Common myeloid progenitor, CD34-positive (primary cell): ENCODE data around the gene CHRDL2.

Source experiments
- CTCF ChIA-PET: fragments of 350-600 bp; sonication (Branson Sonifier 250); formaldehyde crosslinking; loops from one replicate; lab custom pipeline; 2021; ENCODE audit warnings: antibody characterized with exemption; lab: Charles Lee
- POLR2A ChIA-PET: fragments of 350-600 bp; sonication (Branson Sonifier 250); formaldehyde crosslinking; loops from one replicate; lab custom pipeline; 2021; ENCODE audit warnings: antibody characterized with exemption; lab: Charles Lee
- DNase-seq, 3 donors: peaks; one replicate each; pipeline versions ENCODE4 v3.0.0 to v3.0.0-alpha.2; 2013
- H3K27ac ChIP-seq, 2 experiments: 1 replicate in 1 of 2; 2 replicates in 1 of 2; pipeline ENCODE4 v1.7.0; 2013; ENCODE audit warnings: inconsistent platforms in 2 of 2, low read length in 2 of 2, mild to moderate bottlenecking in 2 of 2, low read depth in 1 of 2, moderate library complexity in 1 of 2; ENCODE audit not compliant: severe bottlenecking in 2 of 2, insufficient read depth in 1 of 2, poor library complexity in 1 of 2
- H3K27me3 ChIP-seq, 5 experiments: replicated peaks in 2 of 5; 1 replicate in 3 of 5; 2 replicates in 2 of 5; pipeline versions ENCODE4 v1.6.1 to v1.7.0; 2013; ENCODE audit warnings: low read length in 4 of 5, mild to moderate bottlenecking in 2 of 5, moderate library complexity in 2 of 5, inconsistent platforms in 1 of 5; ENCODE audit not compliant: insufficient read depth in 5 of 5, control insufficient read depth in 4 of 5
- H3K36me3 ChIP-seq, 4 experiments: 1 replicate in 2 of 4; 2 replicates in 2 of 4; pipeline versions ENCODE4 v1.6.1 to v1.7.0; 2013; ENCODE audit warnings: low read length in 3 of 4, control low read depth in 1 of 4, mild to moderate bottlenecking in 1 of 4; ENCODE audit not compliant: control insufficient read depth in 4 of 4, insufficient read depth in 4 of 4
- H3K4me1 ChIP-seq, 4 experiments: 1 replicate in 3 of 4; 2 replicates in 1 of 4; pipeline versions ENCODE4 v1.6.1 to v1.7.1; 2013; ENCODE audit warnings: low read length in 3 of 4, mild to moderate bottlenecking in 3 of 4, control low read depth in 1 of 4, inconsistent platforms in 1 of 4, moderate library complexity in 1 of 4; ENCODE audit not compliant: control insufficient read depth in 4 of 4, insufficient read depth in 4 of 4; ENCODE audit errors: control extremely low read depth in 1 of 4
- H3K4me3 ChIP-seq, 7 experiments: 1 replicate in 4 of 7; 2 replicates in 3 of 7; pipeline versions ENCODE4 v1.5.1 to v1.7.0; 2013; ENCODE audit warnings: mild to moderate bottlenecking in 7 of 7, low read length in 6 of 7, moderate library complexity in 6 of 7, inconsistent platforms in 2 of 7, low read depth in 2 of 7, control low read depth in 1 of 7; ENCODE audit not compliant: insufficient read depth in 4 of 7, control insufficient read depth in 1 of 7; ENCODE audit errors: extremely low read depth in 1 of 7
- H3K9me3 ChIP-seq, 5 experiments: 1 replicate in 4 of 5; 2 replicates in 1 of 5; pipeline versions ENCODE4 v1.6.1 to v1.7.1; 2013; ENCODE audit warnings: low read length in 4 of 5, mild to moderate bottlenecking in 2 of 5, inconsistent platforms in 1 of 5, low read depth in 1 of 5, moderate library complexity in 1 of 5; ENCODE audit not compliant: control insufficient read depth in 4 of 5, insufficient read depth in 2 of 5; ENCODE audit errors: control extremely low read depth in 1 of 5
- WGBS: methylation state at CpG from one replicate; pipeline ENCODE4 v1.1.5; 2013; ENCODE audit not compliant: insufficient coverage; 5-methylcytosine and 5-hydroxymethylcytosine counted together

The CHRDL2 gene

GRCh38 chr11:74672956-74673692 is 58.1 kb downstream of the CHRDL2 start:
- H3K4me3 ChIP-seq, result no peak overlapping the region
- H3K36me3 ChIP-seq, result no peaks in the 10 kb centered on the region
- 91% methylated on average over 10 of the region's 12 CpGs for WGBS
- CTCF ChIA-PET, result no interaction called here
- peaks cover 0 to 3% (median 0%) of the 10 kb centered on the region in 5 experiments for H3K9me3 ChIP-seq
- no peak for DNase-seq
- H3K4me1 ChIP-seq, result no peaks in the 10 kb centered on the region
- POLR2A ChIA-PET, result no interaction called here
- no peak overlapping the region for H3K27ac ChIP-seq
- H3K27me3 ChIP-seq, result no peaks in the 10 kb centered on the region

- WGBS, result 78% methylated on average over 4 of the region's 4 CpGs
- H3K36me3 ChIP-seq, result no peaks in the 10 kb centered on the region
- H3K4me1 ChIP-seq, result no peaks in the 10 kb centered on the region
- H3K27ac ChIP-seq, result no peak overlapping the region
- H3K27me3 ChIP-seq, result no peaks in the 10 kb centered on the region
- peaks cover 0 to 3% (median 0%) of the 10 kb centered on the region in 5 experiments for H3K9me3 ChIP-seq
- no peak for DNase-seq
- no peak overlapping the region for H3K4me3 ChIP-seq
- POLR2A ChIA-PET, result no interaction called here
- CTCF ChIA-PET, result no interaction called here
Observed at GRCh38 chr11:74672332-74672955, 58.8 kb downstream of the CHRDL2 start.

- Histone ChIP-seq H3K9me3 (peaks cover 0 to 3% (median 0%) of the 10 kb centered on the region in 5 experiments), H3K4me1 (no peaks in the 10 kb centered on the region), H3K27me3 (no peaks in the 10 kb centered on the region), H3K27ac (no peak overlapping the region), H3K4me3 (no peak overlapping the region), H3K36me3 (no peaks in the 10 kb centered on the region)
- 95% methylated on average over 8 of the region's 10 CpGs for WGBS
- ChIA-PET CTCF (interaction anchor here (1.3 kb wide), 1 partner anchor 31 kb away, joined by 3 read pairs; no protein-coding TSS in a partner anchor), POLR2A (no interaction called here)
- DNase-seq, result no peak
Observed at GRCh38 chr11:74671520-74672196, 59.6 kb downstream of the CHRDL2 start.

- no peak overlapping the region for H3K4me3 ChIP-seq
- CTCF ChIA-PET, result no interaction called here
- H3K9me3 ChIP-seq, result peaks cover 0 to 3% (median 0%) of the 10 kb centered on the region in 5 experiments
- H3K27ac ChIP-seq, result no peak overlapping the region
- DNase-seq, result no peak
- WGBS, result 94% methylated on average over 6 of the region's 7 CpGs
- H3K4me1 ChIP-seq, result no peaks in the 10 kb centered on the region
- H3K27me3 ChIP-seq, result no peaks in the 10 kb centered on the region
- H3K36me3 ChIP-seq, result no peaks in the 10 kb centered on the region
- POLR2A ChIA-PET, result no interaction called here
Observed at GRCh38 chr11:74670171-74670570, 61.1 kb downstream of the CHRDL2 start.

- peaks cover 0 to 1% (median 0%) of the 10 kb centered on the region in 5 experiments for H3K9me3 ChIP-seq
- no peaks in the 10 kb centered on the region for H3K36me3 ChIP-seq
- POLR2A ChIA-PET, result no interaction called here
- WGBS, result 97% methylated on average over 17 of the region's 17 CpGs
- H3K4me3 ChIP-seq, result no peak overlapping the region
- H3K27me3 ChIP-seq, result no peaks in the 10 kb centered on the region
- no peak overlapping the region for H3K27ac ChIP-seq
- no peak for DNase-seq
- CTCF ChIA-PET, result no interaction called here
- H3K4me1 ChIP-seq, result no peaks in the 10 kb centered on the region
Observed at GRCh38 chr11:74669211-74670160, 61.7 kb downstream of the CHRDL2 start.

GRCh38 chr11:74663315-74663714 is 67.9 kb downstream of the CHRDL2 start:
- Histone ChIP-seq H3K9me3 (peaks cover 0 to 3% (median 0%) of the 10 kb centered on the region in 5 experiments), H3K27ac (no peak overlapping the region), H3K4me3 (no peak overlapping the region), H3K36me3 (peaks cover 0 to 2% (median 0%) of the 10 kb centered on the region in 4 experiments), H3K4me1 (no peaks in the 10 kb centered on the region), H3K27me3 (no peaks in the 10 kb centered on the region)
- ChIA-PET POLR2A (no interaction called here), CTCF (no interaction called here)
- no CpG with 5 or more reads among the region's 1 CpG for WGBS
- no peak for DNase-seq
